Motor neuron (in vitro differentiated cells): Measurements from ENCODE around the gene SF3B5. TPM values are rescaled to one million over a fixed set of nuclear protein-coding genes. Genes with fewer than 3 reads are reported as not detected.
"Not testable (repeated sequence)": the region's sequence is repeated elsewhere in the genome, so short reads cannot be mapped to it uniquely, and the experiment has no call there.

Experiments used
- ATAC-seq, 8 experiments: fragments of 200-7000 bp; cut with Tn5 transposase; replicated peaks in 6 of 8; 2 replicates each; pipeline ENCODE4 v1.8.0; 2021; ENCODE audit warnings: mild to moderate bottlenecking in 8 of 8, moderate library complexity in 8 of 8
- H3K27ac ChIP-seq, 2 donors: fragments of 250-450 bp; sonication (Bioruptor Pico); 2 replicates each; pipeline ENCODE4 v1.9.0; 2021; ENCODE audit warnings: antibody characterized with exemption in 2 of 2, mild to moderate bottlenecking in 2 of 2, moderate library complexity in 1 of 2
- H3K4me1 ChIP-seq, 2 donors: fragments of 250-450 bp; sonication (Bioruptor Pico); replicated peaks in 1 of 2; 2 replicates each; pipeline ENCODE4 v1.6.1; 2021; ENCODE audit warnings: antibody characterized with exemption in 2 of 2, mild to moderate bottlenecking in 2 of 2, moderate library complexity in 1 of 2
- H3K4me3 ChIP-seq, 5 donors: fragments of 250-450 bp; sonication (Bioruptor Pico); 2 replicates each; pipeline ENCODE4 v1.9.0; 2021; ENCODE audit warnings: antibody characterized with exemption in 5 of 5, mild to moderate bottlenecking in 5 of 5, moderate library complexity in 4 of 5
- WGBS, 10 experiments: fragments of 450-650 bp; shearing (Covaris generic); methylation state at CpG; one replicate each; pipeline ENCODE4 v1.0.0; 2022; 5-methylcytosine and 5-hydroxymethylcytosine counted together
- in situ Hi-C, 9 experiments: fragments of 400-800 bp; cut with MboI; loops; one replicate each; pipeline ENCODE4 v1.15.0; 2021; ENCODE audit warnings: low sequenced_read_pairs in 9 of 9, low pct_unique_long_range_greater_than_20kb in 2 of 9; ENCODE audit not compliant: unreplicated experiment in 9 of 9
- total RNA-seq, 8 experiments: library from RNA; unstranded; fragments of 300-600 nt; gene quantifications; 2 replicates each; pipeline versions ENCODE4 v1.2.3 to v1.2.4, GENCODE V29; 2022

Gene SF3B5
- total RNA-seq, 8 experiments from 2014 or later = 160 to 392 (median 214) TPM

- in situ Hi-C loops = no loop called here
- ATAC-seq = no peak
- Histone ChIP-seq H3K4me1 (peaks cover 4 to 6% of the 10 kb centered on the region in 2 donors), H3K4me3 (no peak overlapping the region), H3K27ac (no peak overlapping the region)
- 46 to 95% (median 87%) methylated on average over 1 to 3 of the region's 3 CpGs; no CpG with 5 or more reads in 2 of the 10 experiments for WGBS, 10 experiments
These were observed 3.6 kb upstream of the SF3B5 start for GRCh38 chr6:144098993-144099392.

- ATAC-seq = peak in 2 of 8 experiments; percentile 1 to 5
- WGBS, 10 experiments = 0 to 10% (median 0%) methylated on average over 1 to 15 of the region's 19 CpGs
- peaks cover 8 to 11% of the 10 kb centered on the region in 2 donors for H3K4me1 ChIP-seq
- H3K4me3 ChIP-seq = peak overlapping the region; percentile 72 to 96 (median 88)
- in situ Hi-C loops = no loop called here
- peak overlapping the region; percentile 65 to 86 for H3K27ac ChIP-seq
These were observed 641 bp downstream of the SF3B5 start for GRCh38 chr6:144094731-144095133.

- in situ Hi-C loops = no loop called here
- H3K4me1 ChIP-seq = peaks cover 8 to 11% of the 10 kb centered on the region in 2 donors
- ATAC-seq = no peak
- H3K27ac ChIP-seq = no peak overlapping the region
- H3K4me3 ChIP-seq = peak overlapping the region in 3 of 5 donors; percentile 88 to 96 (median 94)
- 72 to 98% (median 90%) methylated on average over 2 to 7 of the region's 7 CpGs; no CpG with 5 or more reads in 1 of the 10 experiments for WGBS, 10 experiments
These were observed 1.7 kb downstream of the SF3B5 start for GRCh38 chr6:144093658-144094057.

- WGBS, 10 experiments = 42 to 100% (median 100%) methylated on average over 1 to 2 of the region's 2 CpGs
These were observed 2.1 kb downstream of the SF3B5 start for GRCh38 chr6:144093236-144093635.

GRCh38 chr6:144090384-144090783 lies 5.0 kb downstream of the SF3B5 start:
- Histone ChIP-seq H3K4me1 (peaks cover 8 to 11% of the 10 kb centered on the region in 2 donors), H3K4me3 (no peak overlapping the region), H3K27ac (no peak overlapping the region)
- in situ Hi-C loops = no loop called here
- 38 to 100% (median 80%) methylated on average over 1 to 4 of the region's 4 CpGs for WGBS, 10 experiments
- ATAC-seq = no peak

More at GRCh38 chr6:144093236-144093635, 2.1 kb downstream of the SF3B5 start:
- Histone ChIP-seq H3K4me1 (peaks cover 8 to 11% of the 10 kb centered on the region in 2 donors), H3K27ac (no peak overlapping the region), H3K4me3 (no peak overlapping the region)
- in situ Hi-C loops = no loop called here
- ATAC-seq = no peak

GRCh38 chr6:144087789-144088426 lies 7.5 kb downstream of the SF3B5 start:
- WGBS, 10 experiments = 41 to 93% (median 76%) methylated on average over 3 to 13 of the region's 13 CpGs; no CpG with 5 or more reads in 1 of the 10 experiments
- Histone ChIP-seq H3K27ac (no peak overlapping the region), H3K4me3 (no peak overlapping the region), H3K4me1 (no peaks in the 10 kb centered on the region)
- in situ Hi-C loops = no loop called here
- ATAC-seq = no peak

GRCh38 chr6:144086959-144087358 lies 8.4 kb downstream of the SF3B5 start:
- Histone ChIP-seq H3K4me1 (no peaks in the 10 kb centered on the region), H3K27ac (no peak overlapping the region), H3K4me3 (no peak overlapping the region)
- ATAC-seq = peak in 1 of 8 experiments; percentile 93
- in situ Hi-C loops = no loop called here
- WGBS, 10 experiments = 38 to 100% (median 73%) methylated on average over 1 to 3 of the region's 3 CpGs; no CpG with 5 or more reads in 2 of the 10 experiments

GRCh38 chr6:144083172-144083571 lies 12.2 kb downstream of the SF3B5 start:
- H3K4me1 ChIP-seq = no peaks in the 10 kb centered on the region
- WGBS, 10 experiments = 78 to 100% (median 95%) methylated on average over 1 of the region's 1 CpG; no CpG with 5 or more reads in 1 of the 10 experiments
- no peak overlapping the region for H3K27ac ChIP-seq
- H3K4me3 ChIP-seq = no peak overlapping the region
- ATAC-seq = no peak
- in situ Hi-C loops = no loop called here

- in situ Hi-C loops, H3K4me1 ChIP-seq, H3K4me3 ChIP-seq, H3K27ac ChIP-seq, ATAC-seq: not testable (repeated sequence)
- 0 to 86% (median 80%) methylated on average over 1 of the region's 3 CpGs; no CpG with 5 or more reads in 5 of the 10 experiments for WGBS, 10 experiments
These were observed 13.0 kb downstream of the SF3B5 start for GRCh38 chr6:144082412-144082811.

- no peak for ATAC-seq
- 67 to 100% (median 78%) methylated on average over 1 to 2 of the region's 2 CpGs; no CpG with 5 or more reads in 1 of the 10 experiments for WGBS, 10 experiments
- Histone ChIP-seq H3K27ac (no peak overlapping the region), H3K4me1 (no peaks in the 10 kb centered on the region), H3K4me3 (no peak overlapping the region)
- in situ Hi-C loops = no loop called here
These were observed 17.5 kb downstream of the SF3B5 start for GRCh38 chr6:144077871-144078270.

- WGBS, 10 experiments = 40 to 100% (median 87%) methylated on average over 1 of the region's 1 CpG; no CpG with 5 or more reads in 2 of the 10 experiments
- Histone ChIP-seq H3K4me3 (no peak overlapping the region), H3K27ac (no peak overlapping the region), H3K4me1 (no peaks in the 10 kb centered on the region)
- no peak for ATAC-seq
- in situ Hi-C loops = no loop called here
These were observed 19.5 kb downstream of the SF3B5 start for GRCh38 chr6:144075875-144076274.

- 63 to 100% (median 80%) methylated on average over 1 to 3 of the region's 3 CpGs; no CpG with 5 or more reads in 3 of the 10 experiments for WGBS, 10 experiments
- Histone ChIP-seq H3K27ac (no peak overlapping the region), H3K4me1 (no peaks in the 10 kb centered on the region), H3K4me3 (no peak overlapping the region)
- no peak for ATAC-seq
- in situ Hi-C loops = no loop called here
These were observed 20.2 kb downstream of the SF3B5 start for GRCh38 chr6:144075187-144075586.

- Histone ChIP-seq H3K27ac (no peak overlapping the region), H3K4me1 (no peaks in the 10 kb centered on the region), H3K4me3 (no peak overlapping the region)
- ATAC-seq = peak in 2 of 8 experiments; percentile 57 to 88
- 14 to 75% (median 55%) methylated on average over 1 to 3 of the region's 3 CpGs for whole genome bisulfite sequencing, 10 experiments
- in situ Hi-C loops = no loop called here
These were observed 22.3 kb downstream of the SF3B5 start for GRCh38 chr6:144073024-144073423.

GRCh38 chr6:144069506-144069905 lies 25.9 kb downstream of the SF3B5 start:
- in situ Hi-C loops = no loop called here
- Histone ChIP-seq H3K27ac (no peak overlapping the region), H3K4me1 (peaks cover 0 to 3% of the 10 kb centered on the region in 2 donors), H3K4me3 (no peak overlapping the region)
- no peak for ATAC-seq
- 0 to 74% (median 58%) methylated on average over 1 to 3 of the region's 3 CpGs; no CpG with 5 or more reads in 4 of the 10 experiments for WGBS, 10 experiments
